Activated gamma-delta T cell treated with Interleukin-2 at 50 U/mL for 16 hours (primary cell): ENCODE results near the gene TCF7L2.

Experiments
- DNase-seq: peaks from one replicate; pipeline ENCODE4 v3.0.0-alpha.2; 2020

TCF7L2 gene

GRCh38 chr10:113000876-113001598 is 51.0 kb downstream of the TCF7L2 start:
- no peak for DNase-seq

- no peak for DNase-seq
These were observed 51.8 kb downstream of the TCF7L2 start for GRCh38 chr10:113001599-113002448.

DNA sequence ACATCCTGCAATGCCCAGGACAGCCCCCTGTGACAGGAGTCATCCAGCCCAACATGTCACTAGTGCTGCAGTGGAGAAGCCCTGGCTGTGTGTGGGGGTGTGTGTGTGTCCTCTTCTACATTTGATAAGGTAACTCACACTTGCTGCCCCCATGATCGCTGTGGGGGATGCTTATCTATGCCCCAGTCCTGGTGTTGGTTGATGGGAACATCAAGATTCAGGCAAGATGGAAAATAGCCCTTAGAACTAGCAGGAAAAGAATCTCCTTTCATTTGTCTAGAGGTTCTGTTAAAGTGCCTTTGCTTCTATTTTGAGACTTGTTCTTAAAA is 52.4 kb downstream of the TCF7L2 start:
- no peak for DNase-seq

DNA sequence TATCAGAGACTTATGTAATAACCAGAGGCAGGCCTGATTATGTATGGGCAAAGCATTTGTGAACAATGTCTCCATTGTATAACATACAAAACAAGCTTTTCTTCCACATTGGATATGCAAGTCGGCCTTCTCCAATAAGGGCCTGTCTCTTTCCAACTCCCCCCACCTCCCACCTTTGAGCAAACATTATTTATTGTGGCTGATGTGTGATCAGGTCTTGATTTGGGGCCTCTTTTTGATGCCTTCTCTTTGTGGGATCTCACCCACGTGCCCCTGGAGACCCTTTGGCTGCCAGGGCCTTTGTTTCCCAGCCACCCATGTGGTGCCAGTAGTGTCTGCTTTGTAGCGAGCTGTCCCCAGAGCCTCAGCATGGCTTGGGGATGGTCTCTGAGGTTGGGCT is 53.0 kb downstream of the TCF7L2 start:
- no peak for DNase-seq

DNA sequence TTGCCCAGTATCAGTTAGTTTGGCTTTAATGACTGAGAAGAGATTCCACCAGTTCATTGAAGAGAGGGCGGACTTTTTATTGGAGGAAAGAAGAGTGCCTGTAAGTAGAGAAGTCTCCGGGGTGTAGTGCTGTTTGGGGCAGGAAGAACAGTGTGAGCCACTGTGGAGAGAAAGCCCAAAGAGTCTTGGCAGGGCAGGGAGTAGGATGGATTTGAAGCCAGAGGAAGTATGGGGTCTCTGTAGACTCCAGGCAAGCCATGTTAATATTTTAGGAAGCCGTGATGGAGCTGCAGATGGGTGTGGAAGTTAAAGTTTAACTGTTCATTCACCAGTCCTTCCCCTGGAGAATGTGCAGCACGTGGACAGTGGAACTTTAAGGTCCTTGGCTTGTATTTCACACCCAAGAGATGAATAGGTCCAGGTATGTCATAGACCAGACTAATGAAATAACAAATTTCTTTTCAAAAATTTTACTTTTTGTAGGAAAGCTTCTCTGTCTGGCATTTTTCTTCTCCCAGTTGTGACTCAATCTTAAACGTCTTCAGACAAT is 54.1 kb downstream of the TCF7L2 start:
- DNase-seq, result no peak

- DNase-seq, result no peak
These were observed 55.3 kb downstream of the TCF7L2 start for GRCh38 chr10:113005380-113005779.

DNA sequence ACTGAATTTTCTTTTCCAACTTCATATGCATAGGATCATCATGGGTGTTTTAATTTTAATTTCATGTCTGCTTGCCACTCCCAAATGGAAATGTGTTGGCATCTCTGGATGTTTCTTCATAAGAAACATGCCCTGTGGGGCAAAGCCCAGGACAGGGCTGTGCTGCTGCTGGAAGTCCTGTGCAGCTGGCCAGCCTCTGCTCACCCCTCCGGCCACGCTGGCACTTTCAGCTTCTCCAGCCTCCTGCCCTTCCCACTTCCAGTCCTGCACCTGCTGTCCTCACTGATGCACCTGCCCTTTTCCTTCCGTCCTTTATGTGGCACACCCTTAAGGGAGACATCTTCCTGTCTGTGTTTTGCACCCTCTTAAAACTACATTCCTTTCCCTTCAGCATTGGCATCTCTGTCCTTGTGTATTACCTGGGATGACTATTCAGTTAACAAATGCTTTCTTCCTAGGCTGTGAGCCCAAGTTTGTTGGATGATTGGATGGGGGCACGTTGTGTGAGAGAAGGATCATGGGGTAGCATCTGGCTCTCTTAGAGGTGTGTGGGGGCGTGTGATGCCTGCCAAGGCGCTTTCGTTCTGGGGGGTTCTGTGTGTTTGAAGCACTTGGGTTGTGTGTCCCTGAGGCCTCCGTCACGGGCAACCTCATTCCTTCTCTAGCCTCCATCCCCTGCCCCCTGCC is 56.8 kb downstream of the TCF7L2 start:
- no peak for DNase-seq

- peak; percentile 26 for DNase-seq
These were observed 57.3 kb downstream of the TCF7L2 start for GRCh38 chr10:113007343-113007771.

DNA sequence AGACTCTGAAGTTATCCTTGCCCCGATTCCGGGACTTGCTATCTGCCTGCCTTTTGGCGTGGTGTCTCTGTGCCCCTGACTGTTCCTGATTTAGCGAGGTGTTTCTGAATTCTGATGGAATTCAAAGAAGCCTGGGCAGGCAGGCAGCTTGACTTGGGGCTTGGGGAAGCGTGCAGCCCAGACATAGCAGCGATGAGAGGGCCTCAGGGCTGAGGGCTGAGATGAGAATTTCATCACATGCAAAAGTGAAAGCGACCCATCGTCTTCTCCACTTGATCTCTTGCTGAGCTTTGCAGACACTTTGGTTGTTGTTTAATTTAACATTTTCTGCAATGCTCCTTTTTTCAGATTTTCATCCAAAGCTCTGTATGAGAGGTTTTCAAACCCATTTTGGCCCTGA is 57.8 kb downstream of the TCF7L2 start:
- no peak for DNase-seq

- no peak for DNase-seq
These were observed 61.7 kb downstream of the TCF7L2 start for GRCh38 chr10:113011592-113012374.

DNA sequence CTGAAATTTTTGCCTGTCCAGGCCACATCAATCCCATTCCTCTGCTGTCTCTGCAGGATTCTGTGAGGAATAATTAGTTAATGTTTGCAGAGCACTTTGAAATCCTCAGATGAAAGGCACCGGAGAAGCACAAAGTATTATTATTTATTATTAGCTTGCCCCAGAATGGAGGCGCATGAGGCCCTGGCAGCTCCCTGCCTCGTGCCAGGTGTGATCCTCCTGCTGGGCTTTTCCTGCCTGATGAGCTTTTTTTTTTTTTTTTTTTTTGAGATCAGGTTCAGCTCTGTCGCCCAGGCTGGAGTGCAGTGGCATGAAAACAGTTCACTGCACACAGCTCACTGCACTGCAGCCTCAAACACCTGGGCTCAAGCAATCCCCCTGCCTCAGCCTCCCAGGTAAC is 65.2 kb downstream of the TCF7L2 start:
- no peak for DNase-seq

DNA sequence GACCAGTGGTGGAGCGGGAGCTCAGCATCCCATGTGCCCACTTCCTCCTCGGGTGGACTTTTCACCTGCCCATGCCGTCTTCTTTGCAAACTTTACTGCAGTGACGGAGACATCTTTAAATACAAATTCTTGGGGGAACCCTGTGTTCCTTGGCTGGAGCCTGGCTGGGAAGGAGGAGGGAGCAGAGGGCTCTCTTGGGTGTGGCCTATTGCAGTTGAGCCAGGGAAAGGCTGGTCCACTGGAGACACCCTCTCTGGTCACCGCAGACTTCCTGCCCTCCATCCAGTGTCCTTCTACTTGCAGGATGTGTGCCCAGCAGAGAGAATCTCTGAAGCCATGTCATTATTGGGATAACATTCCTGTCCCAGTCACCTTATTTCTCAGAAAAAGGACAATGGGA is 67.3 kb downstream of the TCF7L2 start:
- no peak for DNase-seq

DNA sequence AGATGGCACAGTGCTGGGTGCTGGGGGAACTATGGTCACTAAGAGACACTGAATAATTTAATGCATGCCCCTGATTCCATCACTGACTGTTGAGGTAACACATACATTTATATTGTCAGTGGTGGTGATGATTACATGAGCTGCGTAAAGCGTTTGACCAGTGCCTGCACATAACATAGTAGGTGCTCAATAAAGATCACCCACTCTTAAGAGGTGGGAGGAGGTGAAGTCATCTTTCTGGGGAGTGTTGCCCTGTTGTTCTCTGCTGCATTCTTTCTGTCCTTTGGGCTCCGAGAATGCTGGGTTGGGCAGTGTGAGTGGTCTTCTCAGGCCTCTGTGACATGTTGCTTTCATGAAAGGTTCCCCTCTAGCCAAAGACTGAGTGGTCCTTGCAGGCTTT is 68.0 kb downstream of the TCF7L2 start:
- DNase-seq, result no peak

DNA sequence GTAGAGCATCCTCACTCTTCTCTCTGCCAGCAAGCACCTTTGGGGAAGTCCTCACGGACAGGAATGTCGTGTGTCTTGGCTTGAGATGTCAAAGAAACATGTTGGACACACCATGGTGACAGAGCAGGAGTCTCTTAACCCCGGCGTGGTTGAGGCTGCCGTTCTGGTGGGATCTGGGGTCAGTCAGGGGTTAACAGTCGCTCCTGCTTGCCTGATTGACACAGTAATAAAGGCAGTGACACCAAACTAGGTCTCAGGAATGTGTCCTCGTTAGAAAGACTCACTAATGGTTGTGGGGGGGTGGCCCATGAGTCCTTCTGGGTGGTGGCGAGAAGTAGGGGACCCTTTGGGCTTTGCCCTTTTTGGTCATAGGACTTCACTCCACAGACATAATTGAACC is 69.0 kb downstream of the TCF7L2 start:
- no peak for DNase-seq

DNA sequence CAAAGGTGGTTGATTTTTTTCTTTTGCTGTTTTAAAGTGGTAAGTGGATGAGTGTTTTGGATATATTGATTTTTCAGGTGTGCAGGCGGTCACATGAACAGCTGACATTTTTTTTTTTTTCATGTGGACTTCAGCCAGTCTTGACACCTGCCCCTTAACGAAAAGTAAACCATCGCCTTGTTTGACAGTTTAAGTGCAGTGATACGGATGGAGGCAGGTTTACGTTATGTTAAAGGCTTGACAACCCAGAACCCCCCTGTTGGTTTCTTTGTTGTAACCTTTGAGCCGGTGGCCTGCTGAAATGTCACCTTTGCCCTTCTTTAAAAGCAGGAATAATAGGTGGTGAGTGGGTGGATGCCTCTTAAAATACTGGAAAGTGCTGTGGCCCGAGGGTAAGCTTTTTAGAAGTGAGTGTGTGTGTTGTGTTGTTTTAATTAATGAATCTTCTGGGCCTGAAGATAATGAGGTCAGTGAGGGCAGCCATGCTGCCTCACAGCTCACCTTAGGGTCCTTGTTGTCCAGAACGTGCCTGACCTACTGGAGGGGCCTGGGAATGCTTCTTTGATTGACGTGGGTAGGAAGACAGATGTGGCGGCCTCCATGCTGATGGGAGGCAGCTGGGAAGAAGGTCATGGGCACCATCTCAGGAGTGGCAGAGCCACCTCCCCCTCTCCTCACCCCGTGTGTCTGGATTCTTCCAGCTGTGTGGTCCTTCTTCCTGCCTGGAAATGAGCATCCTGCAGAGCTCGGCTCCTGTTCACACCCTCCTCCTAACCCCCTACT is 69.8 kb downstream of the TCF7L2 start:
- DNase-seq, result no peak

GRCh38 chr10:113020475-113020753 is 70.4 kb downstream of the TCF7L2 start:
- no peak for DNase-seq

GRCh38 chr10:113020838-113021237 is 70.8 kb downstream of the TCF7L2 start:
- no peak for DNase-seq

GRCh38 chr10:113021268-113022040 is 71.4 kb downstream of the TCF7L2 start:
- no peak for DNase-seq

DNA sequence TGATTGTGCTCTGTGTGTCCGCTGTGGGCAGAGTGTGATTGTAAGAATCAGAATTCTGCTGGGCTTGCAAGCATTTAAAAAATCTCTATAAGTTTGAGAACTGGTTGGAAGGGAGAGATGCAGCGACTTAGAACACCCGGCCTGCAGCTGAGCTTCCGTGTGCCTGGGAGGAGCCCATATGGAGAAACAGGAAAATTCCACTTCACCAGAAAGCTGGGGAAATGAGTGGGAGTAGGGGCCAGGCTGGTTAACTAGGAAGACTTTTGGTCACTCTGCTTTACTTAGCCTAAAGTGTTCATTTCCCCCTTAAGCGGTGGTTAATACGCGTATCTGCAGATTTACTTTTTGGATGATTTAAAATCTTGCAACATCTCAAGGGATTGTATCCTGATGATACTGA is 72.2 kb downstream of the TCF7L2 start:
- DNase-seq, result no peak

DNA sequence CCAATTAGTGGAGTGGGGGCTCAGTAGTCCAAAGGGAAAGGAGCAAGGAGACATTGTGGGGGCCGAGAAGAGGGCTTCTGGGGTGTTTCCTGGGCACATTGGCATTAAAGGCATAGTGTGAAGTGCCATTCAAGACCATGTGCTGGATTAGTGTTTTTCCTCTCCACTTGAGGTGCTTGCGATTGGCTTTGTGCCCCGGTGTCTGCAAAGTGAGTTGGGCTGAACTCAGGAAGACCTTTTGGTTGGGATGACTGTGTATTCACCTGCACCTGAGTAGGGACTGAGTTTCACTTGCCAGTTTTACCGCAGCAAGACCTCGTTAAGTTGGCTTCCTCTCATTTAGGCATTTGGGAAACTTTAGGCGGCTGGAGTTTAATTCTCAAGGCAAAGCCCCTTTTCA is 73.0 kb downstream of the TCF7L2 start:
- no peak for DNase-seq

DNA sequence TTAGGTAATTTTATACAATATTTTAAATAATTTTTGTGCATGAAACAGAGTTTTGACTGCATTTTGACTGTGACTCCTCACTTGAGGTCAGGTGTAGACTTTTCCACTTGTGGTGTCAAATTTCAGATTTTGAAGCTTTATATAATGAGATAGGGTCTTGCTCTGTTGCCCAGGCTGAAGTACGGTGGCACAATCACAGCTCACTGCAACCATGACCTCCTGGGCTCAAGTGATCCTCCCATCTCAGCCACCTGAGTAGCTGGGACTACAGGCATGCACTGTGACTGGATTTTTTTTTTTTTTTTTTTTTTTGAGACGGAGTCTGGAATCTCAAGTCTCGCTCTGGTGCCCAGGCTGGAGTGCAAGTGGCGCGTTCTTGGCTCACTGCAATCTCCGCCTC is 74.9 kb downstream of the TCF7L2 start:
- no peak for DNase-seq
